ENCODE data around the gene CRYZL1.

The CRYZL1 gene

DNA sequence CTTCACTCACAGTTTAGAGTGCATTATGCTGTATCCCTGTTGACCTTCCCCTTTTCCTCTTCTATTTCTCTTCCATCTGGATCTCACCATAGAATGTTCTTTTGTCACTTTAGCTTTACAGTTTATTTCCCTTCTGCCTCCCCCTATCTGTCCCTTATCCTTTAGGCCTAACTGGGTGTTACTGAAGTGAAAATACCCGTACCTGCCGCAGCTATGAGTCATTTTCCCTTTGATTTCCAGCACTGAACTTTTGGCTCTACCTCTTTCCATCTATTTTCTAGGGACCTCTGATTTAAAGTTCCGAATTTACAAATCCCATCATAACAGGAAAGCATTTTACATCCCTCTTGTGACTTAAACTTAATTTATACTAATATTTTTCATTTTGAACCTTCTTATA, 20.5 kb upstream of the CRYZL1 start:
- in situ Hi-C loops (cut with HindIII; ENCODE audit: low sequenced_read_pairs) = no loop called here

DNA sequence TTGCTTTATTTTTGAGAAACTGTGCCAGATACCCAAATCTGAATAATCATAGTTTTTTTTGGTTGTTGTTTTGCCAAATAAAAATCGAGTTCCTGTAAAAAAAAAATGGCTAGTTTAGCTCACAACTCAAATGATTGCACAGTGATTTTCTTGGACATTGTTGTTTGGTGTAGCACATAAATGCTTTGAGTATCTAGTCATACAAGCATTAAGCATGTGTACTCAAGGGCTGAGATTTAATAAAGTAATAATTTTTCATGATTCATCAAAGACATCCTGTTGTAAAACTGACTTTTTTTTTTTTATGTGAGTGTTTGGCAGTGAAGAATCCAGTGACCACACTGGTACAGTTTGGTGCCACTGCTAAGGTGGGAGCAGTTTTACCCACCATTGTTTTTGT, 19.6 kb upstream of the CRYZL1 start:
- in situ Hi-C loops (cut with HindIII; ENCODE audit: low sequenced_read_pairs) = no loop called here

DNA sequence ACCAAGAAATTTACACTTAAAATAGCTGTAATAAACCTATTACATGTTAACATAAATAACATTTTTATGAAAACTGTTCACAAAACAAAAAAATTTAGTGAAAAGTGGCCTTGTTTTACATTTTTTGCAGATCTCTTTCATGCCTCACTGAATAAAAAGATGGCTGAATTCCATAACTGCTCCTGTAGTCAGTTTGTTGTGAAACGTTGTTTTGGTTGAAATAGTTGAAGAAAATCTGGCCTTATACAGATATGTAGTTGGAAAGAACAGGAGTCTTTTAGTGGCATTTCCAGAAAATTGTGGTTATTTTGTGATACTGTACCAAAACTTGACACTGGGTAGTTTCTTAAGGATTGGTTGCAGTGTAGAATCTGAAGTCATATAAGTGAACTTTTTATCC, 18.9 kb upstream of the CRYZL1 start:
- in situ Hi-C loops (cut with HindIII; ENCODE audit: low sequenced_read_pairs) = no loop called here

DNA sequence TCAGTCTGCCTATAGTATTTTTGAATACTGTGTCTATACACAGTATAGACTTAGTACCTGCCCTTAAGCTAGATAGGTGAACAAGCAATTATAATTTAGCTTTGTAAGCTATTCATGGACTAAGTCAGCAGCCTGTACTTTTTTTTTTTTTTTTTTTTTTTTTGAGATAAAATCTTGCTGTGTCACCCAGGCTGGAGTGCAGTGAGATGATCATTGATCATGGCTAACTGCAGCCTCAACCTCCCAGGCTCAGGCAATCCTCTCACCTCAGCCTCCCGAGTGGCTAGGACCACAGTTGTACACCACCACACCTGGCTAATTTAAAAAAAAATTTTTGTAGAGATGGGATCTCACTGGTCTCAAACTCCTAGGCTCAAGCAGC, 18.0 kb upstream of the CRYZL1 start:
- in situ Hi-C loops (cut with HindIII; ENCODE audit: low sequenced_read_pairs) = no loop called here

DNA sequence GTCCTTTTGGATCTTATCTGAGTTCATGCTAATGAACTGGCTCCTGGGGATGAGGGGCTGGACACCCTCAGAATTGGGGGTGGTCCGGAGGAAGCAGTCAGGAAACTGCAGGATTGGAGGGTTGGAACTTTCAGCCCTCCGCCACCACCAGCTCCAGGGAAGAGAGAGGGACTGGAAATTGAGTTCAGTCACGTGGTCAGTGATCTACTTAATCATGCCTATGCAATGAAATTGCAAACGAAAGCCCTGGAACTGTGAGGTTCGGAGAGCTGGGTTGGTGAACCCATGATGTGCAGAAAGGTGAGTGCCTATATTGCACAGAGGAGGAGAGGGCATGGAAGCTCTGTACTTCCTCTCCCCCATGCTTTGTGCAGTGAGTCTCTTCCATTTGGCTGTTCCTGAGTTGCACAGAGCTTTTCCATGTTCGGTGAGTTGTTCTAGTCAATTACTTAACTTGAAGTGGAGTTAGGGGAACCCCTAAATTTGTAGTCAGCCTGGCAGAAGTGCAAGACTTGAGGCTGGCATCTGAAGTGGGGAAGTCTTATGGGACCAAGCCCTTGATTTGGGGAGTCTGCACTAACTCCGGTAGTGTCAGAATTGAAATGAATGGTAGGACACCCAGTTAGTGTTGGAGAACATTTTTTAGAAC, 17.5 kb upstream of the CRYZL1 start:
- in situ Hi-C loops (cut with HindIII; ENCODE audit: low sequenced_read_pairs) = no loop called here

DNA sequence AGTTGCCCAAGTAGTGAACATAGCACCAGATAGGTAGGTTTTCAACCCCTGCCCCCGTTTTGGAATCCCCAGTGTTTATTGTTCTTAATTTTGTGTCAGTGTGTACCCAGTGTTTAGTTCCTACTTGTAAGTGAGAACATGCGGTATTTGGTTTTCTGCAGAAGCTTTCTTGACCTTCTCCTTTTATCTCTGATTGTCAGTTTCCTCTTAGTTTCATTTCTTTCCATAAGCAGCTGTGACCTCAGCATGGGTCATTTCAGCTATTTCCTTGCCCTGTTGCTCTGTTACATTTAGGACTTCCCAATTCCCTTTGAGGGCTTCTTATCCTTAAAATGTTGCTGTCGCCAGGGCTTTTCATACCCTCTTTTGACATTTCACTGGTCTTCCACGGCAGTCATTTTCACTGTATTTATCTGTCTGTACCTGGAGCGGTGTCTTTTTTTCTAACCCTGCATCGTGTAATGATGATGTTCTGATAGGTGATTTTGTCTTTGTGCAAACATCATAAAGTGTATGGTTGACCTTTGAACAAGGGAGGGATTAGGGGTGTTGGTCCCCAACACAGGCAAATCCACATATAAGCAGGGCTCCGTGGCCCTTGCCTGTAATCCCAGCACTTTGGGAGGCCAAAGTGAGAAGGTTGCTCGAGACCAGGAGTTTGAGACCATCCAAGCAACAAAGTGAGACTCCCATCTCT, 15.7 kb upstream of the CRYZL1 start:
- in situ Hi-C loops (cut with HindIII; ENCODE audit: low sequenced_read_pairs) = no loop called here

DNA sequence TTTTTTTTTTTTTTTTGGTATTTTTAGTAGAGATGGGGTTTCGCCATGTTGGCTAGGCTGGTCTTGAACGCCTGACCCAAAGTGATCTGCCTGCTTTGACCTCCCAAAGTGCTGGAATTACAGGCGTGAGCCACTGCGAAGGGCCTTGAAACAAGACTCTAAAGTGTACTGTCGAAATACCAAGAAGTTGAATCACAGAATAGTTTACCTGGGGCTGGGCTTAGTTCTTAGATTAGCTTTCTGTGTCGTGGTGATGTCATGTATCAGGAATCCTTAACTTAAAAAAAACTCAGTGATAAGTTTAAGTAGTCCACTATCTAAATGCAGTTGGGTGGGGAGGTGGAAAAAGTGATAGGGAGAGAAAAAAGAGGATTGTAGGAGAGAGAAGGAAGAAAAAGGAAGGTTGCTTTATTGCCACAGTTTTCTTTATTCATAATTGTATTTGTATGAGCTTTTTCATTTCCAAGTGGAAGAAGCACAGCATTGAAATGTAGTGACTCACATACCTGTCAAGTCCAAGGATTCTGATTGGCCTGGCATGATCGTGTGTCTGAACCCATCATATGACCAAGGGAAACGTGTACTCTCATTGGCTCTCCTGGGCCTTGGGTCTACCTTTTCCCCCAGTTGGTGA, 14.2 kb upstream of the CRYZL1 start:
- in situ Hi-C loops (cut with HindIII; ENCODE audit: low sequenced_read_pairs) = no loop called here

DNA sequence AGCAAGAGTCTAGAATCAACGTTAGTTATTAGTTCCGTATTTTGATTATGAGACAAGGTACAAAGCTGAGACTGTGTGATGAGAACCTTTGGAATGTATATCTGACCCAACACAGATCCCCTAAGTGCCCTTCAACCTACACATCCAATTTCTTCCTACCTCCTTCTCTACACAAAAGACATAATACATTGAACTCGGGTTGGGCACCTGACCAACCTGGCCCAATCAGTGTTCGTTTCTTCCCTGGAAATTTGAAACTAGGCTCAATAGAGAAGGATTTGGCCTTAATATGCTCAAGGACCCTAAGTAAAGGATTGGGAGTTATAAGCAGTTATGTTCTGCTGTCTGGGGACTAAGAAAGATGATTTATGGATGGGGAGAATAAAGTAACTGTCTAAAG, 12.9 kb upstream of the CRYZL1 start:
- in situ Hi-C loops (cut with HindIII; ENCODE audit: low sequenced_read_pairs) = no loop called here

DNA sequence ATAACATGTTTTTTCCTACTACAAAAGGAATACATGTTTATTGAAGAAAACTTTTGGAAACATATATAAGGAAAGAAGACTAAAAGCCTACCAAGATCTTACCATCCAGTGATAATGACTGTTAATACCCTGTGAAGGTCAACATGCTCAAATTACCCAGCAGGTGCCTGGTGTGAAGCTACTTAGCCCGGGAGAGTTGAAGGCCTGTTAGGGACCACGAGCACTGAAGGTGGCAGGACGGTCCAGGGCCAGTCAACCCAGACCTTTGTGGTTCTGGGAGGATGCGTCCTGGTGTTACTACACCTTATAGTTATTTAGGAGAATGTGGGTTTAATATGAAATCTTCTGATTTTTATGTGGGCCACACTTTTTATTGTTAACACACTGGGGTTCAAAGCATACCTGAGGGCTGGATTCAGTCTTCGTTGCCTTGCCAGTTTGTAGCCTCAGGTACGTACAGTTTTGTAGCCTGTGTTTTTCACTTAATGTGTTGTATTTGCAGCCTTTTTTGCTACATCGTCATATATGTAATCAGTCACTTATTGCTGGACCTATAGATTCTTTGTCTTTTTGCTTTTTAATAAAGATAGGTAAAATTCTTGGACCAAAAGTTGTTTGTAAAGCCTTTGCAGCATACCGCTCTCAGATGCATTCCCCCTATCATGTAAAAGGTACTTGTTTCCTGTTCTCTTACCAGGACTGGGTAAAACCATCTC, 10.6 kb upstream of the CRYZL1 start:
- in situ Hi-C loops (cut with HindIII; ENCODE audit: low sequenced_read_pairs) = no loop called here

DNA sequence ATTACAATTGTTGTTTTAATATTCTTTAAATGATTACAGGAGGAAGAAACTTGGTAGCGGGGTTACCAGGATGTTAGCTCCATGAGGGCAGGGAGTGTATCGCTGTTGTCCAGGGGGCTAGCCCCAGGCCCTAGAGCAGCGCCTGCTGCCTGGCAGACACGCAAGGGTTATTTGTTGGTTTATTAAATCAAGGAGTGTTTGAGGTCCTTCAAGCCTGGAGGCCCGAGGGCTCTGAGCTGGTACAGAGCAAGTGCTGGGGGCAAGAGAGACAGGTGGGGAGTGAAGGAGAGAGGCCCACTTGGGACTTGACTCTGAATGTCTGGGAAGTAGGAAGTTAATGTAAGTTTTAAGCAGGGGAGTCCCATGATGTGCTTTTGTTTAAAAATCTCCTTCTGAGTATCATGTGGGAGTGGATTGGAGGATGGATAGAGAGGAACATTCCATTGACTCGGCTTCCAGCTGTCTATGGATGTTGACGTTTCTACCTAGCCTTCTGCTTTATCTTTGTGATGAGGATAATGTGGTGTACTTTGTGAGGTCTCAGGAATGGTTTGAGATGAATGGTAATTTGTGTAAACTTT, 9.5 kb upstream of the CRYZL1 start:
- in situ Hi-C loops (cut with HindIII; ENCODE audit: low sequenced_read_pairs) = no loop called here

DNA sequence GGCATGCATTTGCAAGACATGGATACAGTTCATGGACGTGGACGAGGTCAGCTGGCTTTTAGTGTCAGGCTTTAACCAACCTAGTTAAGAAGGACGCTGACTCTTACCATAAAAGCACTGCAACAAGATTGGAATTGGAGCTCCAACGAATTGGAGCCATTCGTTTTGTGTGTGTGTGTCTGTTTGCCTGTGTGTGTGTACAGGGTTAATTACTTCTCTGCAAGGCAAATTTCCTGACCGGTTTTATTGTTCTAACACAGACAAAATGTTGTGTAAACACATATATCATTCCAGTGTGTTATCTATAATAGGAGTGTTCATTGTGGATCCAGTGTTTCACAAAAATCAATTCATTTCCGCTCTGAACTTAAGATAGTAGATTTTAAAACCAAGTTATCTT, 8.7 kb upstream of the CRYZL1 start:
- in situ Hi-C loops (cut with HindIII; ENCODE audit: low sequenced_read_pairs) = no loop called here

DNA sequence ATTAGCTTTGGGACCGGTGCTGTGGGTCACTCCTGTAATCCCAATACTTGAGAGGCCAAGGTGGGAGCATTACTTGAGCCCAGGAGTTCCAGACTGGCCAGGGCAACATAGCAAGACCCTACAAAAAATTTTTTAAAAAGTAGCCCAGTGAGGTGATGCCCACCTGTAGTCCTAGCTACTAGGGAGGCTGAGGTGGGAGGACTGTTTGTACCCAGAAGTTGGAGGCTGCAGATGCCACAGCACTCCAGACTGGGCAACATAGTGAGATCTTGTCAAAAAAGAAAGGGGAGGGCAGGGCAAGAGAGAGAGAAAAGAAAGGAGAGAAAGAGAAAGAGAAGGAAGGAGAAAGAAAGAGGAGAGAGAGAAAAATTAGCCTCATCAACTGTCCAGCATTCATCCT, 7.0 kb upstream of the CRYZL1 start:
- in situ Hi-C loops (cut with HindIII; ENCODE audit: low sequenced_read_pairs) = no loop called here

DNA sequence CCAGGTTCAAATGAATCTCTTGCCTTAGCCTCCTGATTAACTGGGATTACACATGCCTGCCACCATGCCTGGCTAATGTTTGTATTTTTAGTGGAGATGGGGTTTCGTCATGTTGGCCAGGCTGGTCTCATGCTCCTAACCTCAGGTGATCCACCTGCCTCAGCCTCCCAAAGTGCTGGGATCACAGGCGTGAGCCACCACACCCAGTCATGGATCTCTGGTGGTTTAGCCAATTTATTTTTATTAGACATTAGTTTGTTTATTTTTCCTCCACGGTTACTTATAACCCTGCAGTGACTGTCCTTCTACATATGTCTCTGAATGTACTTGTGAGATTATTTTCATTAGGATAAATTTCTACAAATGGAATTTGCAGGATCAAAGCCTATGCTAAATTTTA, 6.0 kb upstream of the CRYZL1 start:
- in situ Hi-C loops (cut with HindIII; ENCODE audit: low sequenced_read_pairs) = no loop called here

DNA sequence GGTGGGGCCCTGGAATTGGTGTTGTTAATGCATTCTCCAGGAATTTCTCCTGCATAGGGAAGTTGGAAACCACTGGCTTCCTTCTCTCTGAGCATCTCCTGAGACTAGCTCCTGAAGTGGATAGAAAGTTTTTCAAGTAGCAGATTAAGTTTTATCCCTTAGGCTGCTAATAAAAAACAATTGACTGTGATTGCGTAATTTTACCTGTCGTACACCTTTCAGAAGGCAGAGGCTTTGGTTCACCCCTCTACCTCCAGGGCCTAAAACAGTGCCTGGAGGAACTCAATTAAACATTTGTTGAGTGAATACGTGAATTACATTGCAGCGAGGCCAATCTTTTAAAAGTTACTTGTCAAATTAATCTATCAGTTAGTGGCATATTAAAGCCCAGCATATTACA, 4.2 kb upstream of the CRYZL1 start:
- in situ Hi-C loops (cut with HindIII; ENCODE audit: low sequenced_read_pairs) = no loop called here

DNA sequence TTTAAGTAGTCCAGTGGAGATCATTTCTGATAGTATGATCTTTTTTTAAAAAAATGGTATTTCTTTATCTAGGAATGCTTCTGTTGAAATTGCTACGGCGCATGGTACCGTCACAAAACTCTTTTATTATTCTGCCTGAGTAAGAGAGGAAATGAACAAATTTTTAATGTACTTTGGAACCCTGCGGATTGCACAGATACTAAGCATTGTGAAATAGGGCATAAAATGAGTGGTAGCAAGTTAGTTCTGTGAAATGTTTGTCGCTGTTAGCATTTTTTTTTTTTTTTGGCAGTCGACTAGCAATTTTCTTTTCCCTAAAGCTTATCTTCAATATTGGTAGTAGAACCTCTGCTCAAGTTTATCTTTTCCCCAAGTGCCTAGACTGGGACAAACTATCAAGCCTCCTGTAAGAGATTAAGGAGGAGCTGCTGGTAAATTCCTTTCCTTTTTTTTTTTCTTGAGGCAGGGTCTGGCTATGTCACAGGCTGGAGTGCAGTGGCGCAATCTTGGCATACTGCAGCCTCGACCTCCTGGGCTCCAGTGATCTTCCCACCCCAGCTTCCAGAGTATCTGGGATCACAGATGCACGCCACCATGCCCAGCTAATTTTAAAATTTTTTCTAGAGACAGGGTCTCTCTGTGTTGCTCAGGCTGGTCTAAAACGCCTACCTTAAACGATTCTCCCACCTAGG, 3.0 kb upstream of the CRYZL1 start:
- in situ Hi-C loops (cut with HindIII; ENCODE audit: low sequenced_read_pairs) = no loop called here

DNA sequence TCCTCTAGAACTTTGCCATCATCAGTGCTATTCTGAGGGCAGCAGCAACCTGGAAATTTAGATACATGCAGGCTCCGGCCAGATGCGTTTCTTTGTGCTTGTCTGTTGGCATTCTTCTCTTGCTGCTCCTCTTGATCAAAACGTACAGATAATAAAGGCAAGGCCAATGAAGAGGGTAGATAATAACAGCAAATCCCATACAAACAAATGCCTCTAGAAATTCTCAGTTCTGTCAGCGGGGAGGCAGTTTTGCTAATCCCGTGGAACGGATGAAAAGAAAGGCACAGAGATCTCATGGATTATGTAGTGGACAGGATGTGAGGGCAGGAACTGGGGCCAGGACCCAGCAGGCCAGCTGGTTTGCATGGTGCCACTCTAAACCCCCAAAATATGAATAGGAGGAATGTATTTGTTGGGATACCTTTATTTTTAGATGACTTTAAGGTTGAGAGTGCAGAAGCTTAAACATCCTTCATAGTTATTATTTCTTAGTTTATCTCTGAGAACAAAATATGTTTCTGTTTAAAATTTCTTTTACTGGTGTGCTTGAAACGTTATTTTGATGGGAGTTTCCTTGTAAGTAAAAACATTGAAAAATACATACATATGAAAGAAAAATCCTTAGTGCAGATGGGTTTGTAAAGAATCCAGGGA, 2.2 kb upstream of the CRYZL1 start:
- in situ Hi-C loops (cut with HindIII; ENCODE audit: low sequenced_read_pairs) = no loop called here

DNA sequence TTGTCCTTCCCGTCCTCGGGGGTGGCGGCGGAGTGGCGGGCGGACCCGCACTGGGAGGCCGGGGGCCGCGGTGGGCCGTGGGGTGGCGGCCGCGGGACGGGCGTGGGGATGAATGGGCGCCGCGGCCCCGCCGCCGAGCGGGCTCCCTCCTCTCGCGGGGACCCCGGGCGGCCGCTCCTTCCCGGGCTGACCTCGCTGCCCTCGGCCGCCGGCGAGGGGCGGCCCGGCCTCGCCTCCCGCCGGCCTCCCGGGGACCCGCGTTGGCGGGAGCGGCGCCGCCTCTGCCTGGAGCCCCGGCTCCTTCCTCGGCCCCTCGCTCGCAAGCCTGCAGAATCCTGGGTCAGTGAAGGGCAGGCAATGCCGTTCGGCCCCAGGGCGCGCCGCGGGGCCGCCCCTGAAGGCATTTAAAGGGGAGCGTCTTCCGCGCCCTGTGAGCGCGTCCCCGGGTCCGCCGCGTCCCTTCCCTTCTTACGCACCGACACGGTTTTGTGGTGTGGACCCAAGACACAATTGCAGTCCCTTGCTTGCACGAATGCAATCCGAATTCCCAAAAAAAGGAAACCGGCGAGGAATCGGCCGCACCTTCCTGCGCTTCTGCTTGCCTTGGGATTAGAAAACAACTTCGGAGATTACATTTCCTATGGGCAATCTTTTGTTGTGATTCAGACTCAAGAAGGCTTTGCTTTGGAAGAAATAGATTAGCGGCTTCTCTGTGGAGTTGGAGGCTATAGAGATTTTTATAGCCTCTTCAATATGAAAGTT, 1.5 kb upstream of the CRYZL1 start:
- in situ Hi-C loops (cut with HindIII; ENCODE audit: low sequenced_read_pairs) = no loop called here

DNA sequence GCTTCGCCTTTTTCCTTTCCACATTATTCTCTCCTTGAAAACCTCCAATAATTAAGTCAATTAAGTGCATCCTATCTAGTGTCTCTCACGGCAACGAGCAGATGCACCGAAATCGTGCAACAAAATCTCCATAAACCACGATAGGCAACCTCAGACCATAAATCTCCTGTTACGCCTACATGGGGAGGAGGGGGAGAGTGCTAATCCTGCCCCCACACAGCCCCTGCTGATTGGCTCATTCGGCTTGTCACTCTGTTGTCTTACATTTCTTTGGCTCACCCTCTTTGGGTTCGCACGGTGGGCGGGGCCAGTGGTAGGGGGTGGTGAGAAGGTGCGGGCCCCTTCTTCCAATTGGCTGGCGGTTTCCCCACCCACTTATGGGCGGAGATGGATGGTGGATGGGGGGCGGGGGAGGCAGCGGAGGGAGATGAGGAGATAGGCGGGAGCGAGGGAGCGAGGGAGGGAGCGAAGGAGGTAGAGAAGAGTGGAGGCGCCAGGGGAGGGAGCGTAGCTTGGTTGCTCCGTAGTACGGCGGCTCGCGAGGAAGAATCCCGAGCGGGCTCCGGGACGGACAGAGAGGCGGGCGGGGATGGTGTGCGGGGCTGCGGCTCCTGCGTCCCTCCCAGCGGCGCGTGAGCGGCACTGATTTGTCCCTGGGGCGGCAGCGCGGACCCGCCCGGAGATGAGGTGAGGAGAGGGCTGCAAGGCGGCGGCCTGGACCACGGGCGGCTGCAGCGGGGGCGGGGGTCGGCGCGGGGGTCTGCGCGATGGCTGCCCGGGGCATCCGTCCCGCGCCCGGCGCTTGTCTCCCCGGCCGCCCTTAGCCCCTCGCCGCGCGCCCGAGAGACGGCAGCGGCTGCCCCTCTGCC, 720 bp upstream of the CRYZL1 start, which contains the start of gene ITSN1:
Gene ITSN1 (plus strand): TSS at position 475 of the 869 bp plus-strand sequence. CDS start 76,328 bp downstream, outside the sequence.
- in situ Hi-C loops (cut with HindIII; ENCODE audit: low sequenced_read_pairs) = no loop called here

All from DLD1 (cell line).